ENCODE results near the gene JAKMIP3.

Gene JAKMIP3

DNA sequence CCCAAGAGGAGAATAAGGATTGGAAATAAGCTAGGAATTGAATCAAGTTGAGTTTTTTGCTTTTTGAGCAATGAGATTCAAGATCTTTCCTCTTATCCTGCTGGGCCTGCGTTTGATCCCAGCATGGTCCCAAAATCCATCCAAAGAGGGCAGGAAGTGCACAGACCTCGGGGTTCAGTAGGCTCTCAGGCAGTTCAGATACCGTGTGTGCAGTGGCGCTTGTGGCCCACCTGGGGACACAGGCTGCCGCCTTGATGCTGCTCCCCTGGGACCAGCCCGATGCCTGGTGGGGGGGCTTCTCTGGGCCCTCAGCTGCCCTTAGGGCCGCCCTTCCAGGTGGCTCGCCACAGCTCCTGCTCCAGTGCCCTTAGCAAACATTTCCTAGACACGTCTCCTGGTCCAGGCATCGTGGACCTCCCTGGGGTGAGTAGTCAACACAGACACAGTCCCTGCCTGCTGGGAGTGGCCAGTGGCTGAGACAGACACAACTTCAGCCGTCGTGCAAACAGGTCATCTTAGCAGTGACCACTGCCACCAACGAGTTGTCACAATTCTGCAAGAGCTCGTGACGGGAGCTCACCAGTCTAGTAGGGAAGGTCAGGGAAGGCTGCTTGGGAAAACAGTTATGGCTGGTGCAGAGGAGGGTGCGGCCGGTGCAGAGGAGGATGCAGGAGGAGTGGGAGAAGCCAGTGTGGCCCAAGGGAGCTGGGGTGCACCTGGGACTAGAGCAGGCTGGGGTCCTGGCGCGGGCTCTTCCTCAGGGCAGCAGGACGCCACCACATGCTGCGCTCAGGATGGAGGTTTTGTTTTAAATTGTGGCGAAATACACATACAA lies 21.7 kb upstream of the JAKMIP3 start:
- TF ChIP-seq CTCF (IDR thresholded peaks at IDR 0.05; ENCODE audit: insufficient read depth, missing control alignments) = no peak
- DNase-seq (ENCODE audit: insufficient read length, low spot score) (no peak), FAIRE-seq (no peak)

GRCh38 chr10:132044803-132045202 lies 20.9 kb upstream of the JAKMIP3 start:
- FAIRE-seq (no peak), DNase-seq (ENCODE audit: insufficient read length, low spot score) (no peak)
- TF ChIP-seq CTCF (IDR thresholded peaks at IDR 0.05; ENCODE audit: insufficient read depth, missing control alignments) = no peak

DNA sequence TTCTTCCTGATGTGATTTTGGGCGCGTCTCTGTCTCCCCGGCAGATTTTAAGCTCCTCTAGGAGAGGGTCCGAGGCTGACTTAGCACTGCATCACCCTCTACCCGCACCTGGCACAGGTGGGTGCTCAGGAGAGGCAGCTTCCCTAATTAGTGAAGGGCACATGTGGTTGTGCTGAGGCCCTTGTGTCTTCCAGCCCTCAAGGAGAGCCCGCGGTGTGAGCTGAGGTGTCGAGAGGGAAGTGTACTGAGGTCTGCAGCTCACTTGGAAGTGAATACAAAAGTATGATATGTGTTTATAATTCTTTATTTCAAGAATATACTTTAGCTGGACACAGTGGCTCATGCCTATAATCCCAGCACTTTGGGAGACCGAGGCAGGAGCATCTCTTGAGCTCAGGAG lies 20.4 kb upstream of the JAKMIP3 start:
- DNase-seq (ENCODE audit: insufficient read length, low spot score) (no peak), FAIRE-seq (no peak)
- TF ChIP-seq CTCF (IDR thresholded peaks at IDR 0.05; ENCODE audit: insufficient read depth, missing control alignments) = no peak

DNA sequence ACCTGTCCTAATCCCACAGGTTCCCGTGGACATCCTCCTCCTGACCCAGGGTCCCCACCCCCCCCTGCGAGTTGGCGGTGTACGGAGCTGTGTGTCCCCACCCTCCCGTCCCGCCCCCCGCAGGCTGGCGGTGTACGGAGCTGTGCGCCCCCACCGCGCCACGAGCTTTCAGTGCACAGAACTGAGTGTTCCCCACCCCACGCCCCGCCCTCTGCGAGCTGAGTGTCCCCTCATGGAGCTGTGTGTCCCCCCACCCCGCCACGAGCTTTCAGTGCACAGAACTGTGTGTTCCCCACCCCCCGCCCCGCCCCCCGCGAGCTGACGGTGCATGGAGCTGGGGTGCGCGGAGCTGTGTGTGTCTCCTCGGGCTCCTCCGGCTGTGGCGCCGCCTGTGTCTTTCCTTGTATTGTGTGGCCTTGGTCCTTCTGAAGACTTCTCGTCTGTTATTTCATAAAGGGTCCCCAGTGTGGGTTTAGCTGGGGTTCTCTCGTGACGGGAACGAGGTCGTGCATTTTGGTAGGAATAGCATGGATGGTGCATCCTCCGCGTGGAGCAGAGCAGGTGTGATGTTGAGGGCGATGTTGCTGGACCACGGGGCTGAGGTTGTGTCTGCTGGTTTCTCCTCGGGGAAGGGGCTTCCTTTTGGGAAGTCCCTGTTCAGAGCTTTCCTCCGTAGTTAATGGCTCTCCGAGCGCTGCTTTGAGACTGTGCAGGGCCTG lies 18.0 kb upstream of the JAKMIP3 start:
- DNase-seq (ENCODE audit: insufficient read length, low spot score) (no peak), FAIRE-seq (no peak)
- no peak for TF ChIP-seq CTCF (IDR thresholded peaks at IDR 0.05; ENCODE audit: insufficient read depth, missing control alignments)

- TF ChIP-seq CTCF (IDR thresholded peaks at IDR 0.05; ENCODE audit: insufficient read depth, missing control alignments) = no peak
- DNase-seq (ENCODE audit: insufficient read length, low spot score) (no peak), FAIRE-seq (no peak)
Observed at GRCh38 chr10:132048294-132048667, 17.5 kb upstream of the JAKMIP3 start.

DNA sequence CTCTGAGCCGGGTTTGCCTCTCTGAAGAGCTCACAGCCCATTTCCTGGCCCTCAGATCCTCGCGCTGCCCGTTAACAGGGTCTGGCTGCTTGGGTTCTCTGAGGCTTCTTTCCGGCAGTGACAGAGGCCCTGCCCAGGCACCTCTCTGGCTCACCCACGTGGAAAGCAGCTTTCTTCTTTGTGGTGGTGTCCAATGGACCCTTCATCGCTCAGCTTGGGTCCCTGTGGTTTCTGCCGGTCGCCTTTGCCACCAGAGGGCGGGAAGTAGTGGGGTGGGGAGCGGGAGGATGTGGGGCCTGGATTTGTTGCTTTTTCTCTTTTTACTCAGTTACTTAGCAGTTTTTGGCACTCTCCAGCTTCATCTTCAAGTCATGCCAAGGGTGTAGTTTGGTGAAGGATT lies 15.6 kb upstream of the JAKMIP3 start:
- FAIRE-seq = no peak
- TF ChIP-seq CTCF (IDR thresholded peaks at IDR 0.05; ENCODE audit: insufficient read depth, missing control alignments) = no peak
- no peak for DNase-seq (ENCODE audit: insufficient read length, low spot score)

DNA sequence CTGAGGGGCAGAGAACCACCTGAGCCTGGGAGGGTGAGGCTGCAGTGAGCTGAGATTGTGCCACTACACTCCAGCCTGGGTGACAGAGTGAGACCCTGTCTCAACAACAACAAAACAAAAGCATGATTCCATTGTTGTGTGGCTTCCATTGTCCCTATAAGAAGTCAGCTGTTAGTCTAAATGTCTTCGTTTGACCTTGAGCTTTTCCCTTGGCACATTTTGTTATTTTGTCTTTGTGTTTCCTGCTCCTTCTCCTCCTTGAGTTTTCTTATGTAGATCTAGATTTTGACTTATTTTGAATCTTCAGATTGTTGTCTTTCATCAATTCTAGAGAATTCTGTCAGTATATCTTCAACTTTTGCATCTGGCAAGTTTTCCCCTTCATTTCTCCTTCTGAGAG lies 13.6 kb upstream of the JAKMIP3 start:
- TF ChIP-seq CTCF (IDR thresholded peaks at IDR 0.05; ENCODE audit: insufficient read depth, missing control alignments) = no peak
- DNase-seq (ENCODE audit: insufficient read length, low spot score) (no peak), FAIRE-seq (no peak)

Data from D721Med (cell line).